Measurements from ENCODE around the gene NUB1.
"Not testable (repeated sequence)": the region's sequence is repeated elsewhere in the genome, so short reads cannot be mapped to it uniquely, and the experiment has no call there.

NUB1 gene

GRCh38 chr7:151341357-151342101 is at the start of gene NUB1:
Gene NUB1 (plus strand): TSS chr7:151341812. CDS start chr7:151345350, 3,538 bp downstream.
- peak; percentile 71 to 88 for DNase-seq

- DNase-seq = no peak
These were observed 48.8 kb upstream of the NUB1 start for GRCh38 chr7:151292850-151293249.

GRCh38 chr7:151296202-151296992 is 45.2 kb upstream of the NUB1 start:
- no peak for DNase-seq

- DNase-seq = no peak
These were observed 42.8 kb upstream of the NUB1 start for GRCh38 chr7:151298765-151299164.

GRCh38 chr7:151299530-151299929 is 42.1 kb upstream of the NUB1 start:
- no peak for DNase-seq

GRCh38 chr7:151299940-151300645 is 41.5 kb upstream of the NUB1 start:
- DNase-seq = no peak

- no peak for DNase-seq
These were observed 39.8 kb upstream of the NUB1 start for GRCh38 chr7:151301471-151302462.

GRCh38 chr7:151304251-151304650 is 37.4 kb upstream of the NUB1 start:
- DNase-seq = not testable (repeated sequence)

GRCh38 chr7:151304856-151305255 is 36.8 kb upstream of the NUB1 start:
- DNase-seq = no peak

- DNase-seq = no peak
These were observed 35.2 kb upstream of the NUB1 start for GRCh38 chr7:151306374-151306773.

- DNase-seq = no peak
These were observed 34.8 kb upstream of the NUB1 start for GRCh38 chr7:151306860-151307259.

- no peak for DNase-seq
These were observed 34.1 kb upstream of the NUB1 start for GRCh38 chr7:151307536-151307935.

- no peak for DNase-seq
These were observed 33.4 kb upstream of the NUB1 start for GRCh38 chr7:151308256-151308655.

GRCh38 chr7:151308791-151309190 is 32.8 kb upstream of the NUB1 start:
- DNase-seq = no peak

GRCh38 chr7:151309311-151309710 is 32.3 kb upstream of the NUB1 start:
- no peak for DNase-seq

- peak in 1 of 2 experiments; percentile 20 for DNase-seq
These were observed 31.0 kb upstream of the NUB1 start for GRCh38 chr7:151310578-151310977.

GRCh38 chr7:151311294-151311864 is 30.2 kb upstream of the NUB1 start:
- peak in 1 of 2 experiments; percentile 34 for DNase-seq

GRCh38 chr7:151312356-151312755 is 29.3 kb upstream of the NUB1 start:
- DNase-seq = no peak

- DNase-seq = no peak
These were observed 28.5 kb upstream of the NUB1 start for GRCh38 chr7:151312831-151313809.

- DNase-seq = no peak
These were observed 27.8 kb upstream of the NUB1 start for GRCh38 chr7:151313857-151314256.

GRCh38 chr7:151314401-151314800 is 27.2 kb upstream of the NUB1 start:
- no peak for DNase-seq

All from SHP77 (cell line).